Activated naive CD8-positive, alpha-beta T cell (primary cell): ENCODE measurements around the gene NOD2.

Experiments used
- H3K27ac Mint-ChIP-seq: one replicate; pipeline ENCODE4 v1.8.0; 2021; ENCODE audit warnings: mixed read lengths
- H3K27me3 Mint-ChIP-seq: one replicate; pipeline ENCODE4 v1.8.0; 2021; ENCODE audit warnings: mixed read lengths
- H3K36me3 Mint-ChIP-seq: one replicate; pipeline ENCODE4 v1.8.0; 2021; ENCODE audit warnings: mixed read lengths
- H3K4me1 Mint-ChIP-seq: one replicate; pipeline ENCODE4 v1.8.0; 2021; ENCODE audit warnings: low read depth, mixed read lengths
- H3K4me3 Mint-ChIP-seq: one replicate; pipeline ENCODE4 v1.8.0; 2021; ENCODE audit warnings: mild to moderate bottlenecking, mixed read lengths
- H3K9me3 Mint-ChIP-seq: one replicate; pipeline ENCODE4 v1.8.0; 2021; ENCODE audit warnings: low read depth, mixed read lengths

Gene NOD2

GRCh38 chr16:50678531-50678930 is 14.9 kb upstream of the NOD2 start:
- Mint-ChIP-seq H3K4me3 (peak overlapping the region; percentile 87), H3K27ac (peak overlapping the region; percentile 94), H3K4me1 (peaks cover 61% of the 10 kb centered on the region), H3K36me3 (peaks cover 12% of the 10 kb centered on the region), H3K27me3 (no peaks in the 10 kb centered on the region), H3K9me3 (no peaks in the 10 kb centered on the region)

- H3K27ac Mint-ChIP-seq, result peak overlapping the region; percentile 94
- H3K36me3 Mint-ChIP-seq, result peaks cover 9% of the 10 kb centered on the region
- H3K4me1 Mint-ChIP-seq, result peaks cover 69% of the 10 kb centered on the region
- peak overlapping the region; percentile 87 for H3K4me3 Mint-ChIP-seq
- H3K27me3 Mint-ChIP-seq, result no peaks in the 10 kb centered on the region
- H3K9me3 Mint-ChIP-seq, result no peaks in the 10 kb centered on the region
Observed at GRCh38 chr16:50679266-50679665, 14.1 kb upstream of the NOD2 start.

- peaks cover 7% of the 10 kb centered on the region for H3K36me3 Mint-ChIP-seq
- no peaks in the 10 kb centered on the region for H3K9me3 Mint-ChIP-seq
- peaks cover 75% of the 10 kb centered on the region for H3K4me1 Mint-ChIP-seq
- peak overlapping the region; percentile 94 for H3K27ac Mint-ChIP-seq
- H3K27me3 Mint-ChIP-seq, result no peaks in the 10 kb centered on the region
- peak overlapping the region; percentile 87 for H3K4me3 Mint-ChIP-seq
Observed at GRCh38 chr16:50679676-50680555, 13.5 kb upstream of the NOD2 start.

DNA sequence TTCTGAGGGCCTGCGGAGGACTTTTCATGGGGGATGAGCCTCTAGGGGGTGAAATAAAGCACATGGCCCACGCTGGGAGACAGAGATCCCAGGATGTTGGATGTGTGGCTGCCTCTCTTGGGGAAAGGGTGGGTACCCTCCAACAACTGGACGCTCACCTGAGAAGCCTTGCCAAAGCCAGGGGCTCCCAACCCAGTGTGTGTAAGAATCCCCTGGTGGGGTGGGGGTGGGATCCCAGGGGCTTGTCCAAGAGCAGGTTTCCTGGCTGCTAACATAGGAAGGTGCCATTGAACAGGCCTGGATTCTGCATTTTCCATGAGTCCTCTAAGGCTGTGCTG is 12.9 kb upstream of the NOD2 start:
- Mint-ChIP-seq H3K9me3 (no peaks in the 10 kb centered on the region), H3K4me3 (peak overlapping the region; percentile 87), H3K27me3 (no peaks in the 10 kb centered on the region), H3K36me3 (peaks cover 6% of the 10 kb centered on the region), H3K4me1 (peaks cover 81% of the 10 kb centered on the region), H3K27ac (peak overlapping the region; percentile 94)

GRCh38 chr16:50681021-50681885 is 12.2 kb upstream of the NOD2 start, which contains the start of gene SNX20:
SNX20 (minus strand) TSS chr16:50681312; CDS start chr16:50677526, 3,786 bp downstream.
- peak within 1 kb of the TSS; percentile 87 for H3K4me3 Mint-ChIP-seq
- no peaks in the 10 kb centered on the region for H3K27me3 Mint-ChIP-seq
- H3K36me3 Mint-ChIP-seq, result peaks cover 6% of the 10 kb centered on the region
- H3K9me3 Mint-ChIP-seq, result no peaks in the 10 kb centered on the region
- peak within 1 kb of the TSS; percentile 94 for H3K27ac Mint-ChIP-seq
- H3K4me1 Mint-ChIP-seq, result peaks cover 84% of the 10 kb centered on the region

DNA sequence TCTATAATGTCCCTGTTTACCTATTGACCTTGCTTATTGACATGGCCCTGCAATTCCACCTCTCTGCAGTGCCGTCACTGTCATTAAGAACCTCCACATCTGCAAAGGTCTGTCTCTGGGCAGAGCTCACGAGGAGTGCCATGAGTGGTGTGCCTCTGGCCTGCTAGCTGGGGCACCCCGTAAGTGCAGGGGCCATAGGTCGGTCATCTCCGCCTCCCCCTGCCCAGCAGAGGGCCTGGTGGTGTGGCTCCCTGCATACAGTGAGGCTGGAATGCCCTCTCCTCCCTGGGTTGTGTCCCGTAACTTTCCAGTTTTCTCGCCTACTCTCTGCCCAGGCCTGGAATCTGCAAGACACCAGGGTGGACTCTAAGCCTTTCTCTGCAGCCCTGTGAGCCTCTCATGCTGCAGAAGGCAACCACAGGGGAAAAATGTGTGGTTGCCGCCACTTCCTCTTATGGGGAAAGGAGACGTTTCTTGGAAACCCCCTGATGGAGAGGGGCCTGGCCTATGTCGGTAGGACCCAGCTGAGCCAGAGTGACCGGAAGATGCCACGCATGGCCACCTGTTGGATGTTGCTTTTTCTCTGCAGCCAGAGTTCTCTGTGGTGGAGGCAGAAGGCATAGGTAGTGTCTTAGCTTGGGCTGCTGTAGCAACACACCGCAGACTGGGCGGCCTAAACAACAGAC is 9.6 kb upstream of the NOD2 start:
- no peaks in the 10 kb centered on the region for H3K9me3 Mint-ChIP-seq
- H3K36me3 Mint-ChIP-seq, result no peaks in the 10 kb centered on the region
- peaks cover 69% of the 10 kb centered on the region for H3K4me1 Mint-ChIP-seq

DNA sequence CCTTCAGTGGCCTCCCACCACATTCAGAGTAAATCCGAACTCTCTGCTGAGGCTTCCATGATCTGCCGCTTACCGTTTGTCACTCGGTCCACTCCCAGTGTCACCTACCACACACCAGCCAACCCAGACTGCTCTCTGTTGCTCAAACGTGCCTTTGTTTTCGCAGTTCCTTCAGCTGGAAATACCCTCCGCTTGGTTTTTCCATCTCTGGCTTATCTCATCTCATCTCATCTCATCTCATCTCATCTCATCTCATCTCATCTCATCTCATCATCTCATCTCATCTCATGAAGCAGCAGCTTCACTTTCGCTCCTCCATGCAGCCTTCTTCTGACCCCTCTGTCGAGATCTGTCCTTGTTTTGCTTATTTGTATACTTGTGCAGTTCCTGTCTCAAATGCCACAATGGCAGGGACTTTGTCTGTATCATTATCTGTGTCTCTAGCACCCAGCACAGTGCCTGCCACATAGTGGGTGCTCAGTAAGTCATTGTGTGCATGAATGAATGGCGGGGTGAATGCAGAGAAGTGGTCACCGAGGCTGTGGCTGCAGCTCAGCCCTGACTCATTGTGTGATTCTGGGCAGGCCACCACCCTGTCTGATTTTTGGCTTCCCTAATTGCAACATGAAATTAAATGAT is 8.5 kb upstream of the NOD2 start:
- peak overlapping the region; percentile 93 for H3K27ac Mint-ChIP-seq
- H3K4me3 Mint-ChIP-seq, result peak overlapping the region; percentile 67
- no peaks in the 10 kb centered on the region for H3K36me3 Mint-ChIP-seq
- H3K27me3 Mint-ChIP-seq, result no peaks in the 10 kb centered on the region
- H3K9me3 Mint-ChIP-seq, result no peaks in the 10 kb centered on the region
- peaks cover 59% of the 10 kb centered on the region for H3K4me1 Mint-ChIP-seq

More for the DNA sequence above, 9.6 kb upstream of the NOD2 start:
- Mint-ChIP-seq H3K27me3 (no peaks in the 10 kb centered on the region), H3K27ac (peak overlapping the region; percentile 93), H3K4me3 (peak overlapping the region; percentile 67)

DNA sequence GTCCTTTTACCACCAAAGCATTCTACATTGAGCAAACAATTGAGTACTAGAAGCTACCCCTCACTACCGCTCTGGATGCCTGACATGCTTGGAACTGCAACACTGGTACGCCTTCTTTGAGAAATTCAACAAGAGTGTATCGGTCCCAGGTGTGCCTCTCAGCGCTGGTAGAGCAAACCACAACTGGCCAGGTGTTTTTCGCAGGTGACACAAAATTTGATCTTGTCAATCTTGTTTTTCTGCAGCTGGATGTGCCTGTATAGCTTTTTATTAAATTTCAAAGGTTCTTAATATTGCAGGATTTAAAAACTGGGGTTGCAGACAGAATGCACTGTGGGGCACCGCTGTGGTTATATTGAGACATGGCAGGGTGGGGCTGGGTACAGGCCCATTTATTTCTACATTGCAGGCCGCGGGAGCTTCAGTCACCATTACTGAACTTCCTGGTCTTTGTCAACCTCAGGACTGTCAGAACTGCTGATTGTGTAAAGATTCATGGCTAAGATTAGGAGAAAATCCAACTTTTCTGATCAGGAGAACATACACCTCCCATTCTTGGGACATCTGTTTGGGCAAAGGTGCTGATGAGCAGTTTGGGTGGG is 7.8 kb upstream of the NOD2 start:
- Mint-ChIP-seq H3K27ac (peak overlapping the region; percentile 93), H3K4me3 (peak overlapping the region; percentile 67), H3K4me1 (peaks cover 54% of the 10 kb centered on the region), H3K9me3 (no peaks in the 10 kb centered on the region), H3K27me3 (no peaks in the 10 kb centered on the region), H3K36me3 (no peaks in the 10 kb centered on the region)

DNA sequence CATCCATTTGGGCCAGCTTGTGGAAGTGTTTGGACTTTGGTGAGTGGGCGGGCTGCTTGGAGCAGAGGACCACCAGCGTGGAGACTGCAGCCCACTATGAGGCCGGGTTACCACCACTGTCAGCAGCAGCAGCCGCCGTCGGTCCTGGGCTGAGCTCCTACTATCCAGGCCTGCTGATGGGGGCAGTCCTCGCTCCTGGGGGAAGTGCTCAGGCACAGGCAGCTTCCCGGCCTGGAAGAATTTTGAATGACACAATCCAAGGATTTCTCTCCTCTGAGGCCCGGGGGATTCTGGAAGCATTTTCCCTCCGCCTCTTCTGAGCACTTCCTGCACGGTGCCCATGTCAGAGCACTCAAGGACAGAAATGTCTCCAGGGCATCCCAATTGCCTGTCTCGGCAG is 5.3 kb upstream of the NOD2 start:
- Mint-ChIP-seq H3K27ac (no peak overlapping the region), H3K27me3 (no peaks in the 10 kb centered on the region), H3K9me3 (no peaks in the 10 kb centered on the region), H3K4me3 (no peak overlapping the region), H3K4me1 (peaks cover 41% of the 10 kb centered on the region), H3K36me3 (no peaks in the 10 kb centered on the region)

GRCh38 chr16:50688867-50689266 is 4.5 kb upstream of the NOD2 start:
- Mint-ChIP-seq H3K4me3 (no peak overlapping the region), H3K36me3 (no peaks in the 10 kb centered on the region), H3K27ac (no peak overlapping the region), H3K4me1 (peaks cover 35% of the 10 kb centered on the region), H3K27me3 (no peaks in the 10 kb centered on the region), H3K9me3 (no peaks in the 10 kb centered on the region)

GRCh38 chr16:50690177-50690576 is 3.2 kb upstream of the NOD2 start:
- Mint-ChIP-seq H3K27me3 (no peaks in the 10 kb centered on the region), H3K4me3 (no peak overlapping the region), H3K27ac (no peak overlapping the region), H3K9me3 (no peaks in the 10 kb centered on the region), H3K4me1 (peaks cover 34% of the 10 kb centered on the region), H3K36me3 (peaks cover under 1% of the 10 kb centered on the region)

- H3K36me3 Mint-ChIP-seq, result peaks cover 3% of the 10 kb centered on the region
- no peak overlapping the region for H3K27ac Mint-ChIP-seq
- peaks cover 38% of the 10 kb centered on the region for H3K4me1 Mint-ChIP-seq
- H3K4me3 Mint-ChIP-seq, result peak overlapping the region; percentile 69
- H3K9me3 Mint-ChIP-seq, result no peaks in the 10 kb centered on the region
- H3K27me3 Mint-ChIP-seq, result no peaks in the 10 kb centered on the region
Observed at GRCh38 chr16:50692644-50692998, 785 bp upstream of the NOD2 start.

DNA sequence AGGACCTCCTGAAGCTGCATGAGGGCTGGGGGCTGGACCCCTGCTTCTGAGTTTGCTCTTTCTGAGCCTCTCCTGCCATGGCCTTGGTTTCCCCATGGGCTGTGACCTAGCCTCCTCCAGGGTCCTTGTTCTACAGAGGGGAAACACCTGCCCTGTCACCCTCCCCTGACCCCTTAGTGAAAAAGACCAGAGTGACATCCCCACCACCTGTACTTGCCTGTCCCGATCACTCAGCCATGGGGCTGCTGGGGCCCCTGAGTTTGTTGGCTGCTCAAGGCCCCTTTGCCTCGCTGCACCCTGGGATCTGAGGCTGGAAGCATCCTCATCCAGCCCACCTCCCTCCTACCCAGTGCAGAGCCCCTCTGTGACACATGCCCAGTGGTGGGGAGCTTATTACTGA is 800 bp downstream of the NOD2 start:
- H3K9me3 Mint-ChIP-seq, result no peaks in the 10 kb centered on the region
- peak overlapping the region; percentile 79 for H3K4me3 Mint-ChIP-seq
- peaks cover 54% of the 10 kb centered on the region for H3K4me1 Mint-ChIP-seq
- peaks cover 3% of the 10 kb centered on the region for H3K36me3 Mint-ChIP-seq
- H3K27ac Mint-ChIP-seq, result no peak overlapping the region
- no peaks in the 10 kb centered on the region for H3K27me3 Mint-ChIP-seq
